SK-N-SH (cell line): ENCODE data around the gene USP11. TPM values are rescaled to one million over a fixed set of nuclear protein-coding genes. Genes with fewer than 3 reads are reported as not detected.

ENCODE experiments used
- CTCF ChIA-PET: fragments of 300-600, 350-600 bp; formaldehyde crosslinking; extraction: SDS; loops from one replicate; lab custom pipeline; 2021; lab: Yijun Ruan, JAX
- POLR2A ChIA-PET: fragments of 350-600 bp; sonication (Branson Sonifier 250); formaldehyde crosslinking; extraction: SDS; loops from one replicate; lab custom pipeline; 2020; ENCODE audit warnings: antibody characterized with exemption, inconsistent platforms; lab: Yijun Ruan, JAX
- DNase-seq: peaks from one replicate; pipeline ENCODE4 v3.0.0; 2012
- H2AFZ ChIP-seq: fragments of 200-600 bp; sonication (generic); 2 replicates; pipeline ENCODE4 v1.8.1; 2016; ENCODE audit warnings: antibody characterized with exemption, mild to moderate bottlenecking, low read depth
- H3F3A ChIP-seq: fragments of 200-600 bp; sonication (generic); replicated peaks from 2 replicates; pipeline ENCODE3; 2016; ENCODE audit warnings: antibody characterized with exemption, mild to moderate bottlenecking; ENCODE audit not compliant: insufficient read depth
- H3K27ac ChIP-seq, 2 experiments: fragments of 200-500 bp in 1 of 2; fragments of 200-600 bp in 1 of 2; sonication (Bioruptor generic) in 1 of 2; sonication (generic), shearing (Covaris generic) in 1 of 2; 2 replicates each; pipeline versions ENCODE4 v1.5.1 to v1.6.1; 2014 to 2016; ENCODE audit warnings: low read depth in 2 of 2, inconsistent platforms in 1 of 2, low read length in 1 of 2, mild to moderate bottlenecking in 1 of 2, mixed read lengths in 1 of 2
- H3K27me3 ChIP-seq: fragments of 200-600 bp; sonication (generic), shearing (Covaris generic); 2 replicates; pipeline ENCODE4 v1.6.1; 2016; ENCODE audit warnings: mixed run types; ENCODE audit not compliant: insufficient read depth
- H3K36me3 ChIP-seq, 2 experiments: fragments of 200-500 bp in 1 of 2; fragments of 200-600 bp in 1 of 2; sonication (Bioruptor generic) in 1 of 2; sonication (generic) in 1 of 2; replicated peaks in 1 of 2; 2 replicates each; pipeline versions ENCODE3 to v1.5.1; 2014 to 2016; ENCODE audit warnings: low read length in 1 of 2, mild to moderate bottlenecking in 1 of 2; ENCODE audit not compliant: insufficient read depth in 2 of 2, control insufficient read depth in 1 of 2
- H3K4me1 ChIP-seq, 2 experiments: fragments of 200-500 bp in 1 of 2; fragments of 200-600 bp in 1 of 2; sonication (Bioruptor generic) in 1 of 2; sonication (generic), shearing (Covaris generic) in 1 of 2; 2 replicates each; pipeline versions ENCODE4 v1.5.1 to v1.6.1; 2014 to 2016; ENCODE audit warnings: low read depth in 1 of 2, low read length in 1 of 2, mixed run types in 1 of 2; ENCODE audit not compliant: insufficient read depth in 2 of 2, control insufficient read depth in 1 of 2
- H3K4me2 ChIP-seq: fragments of 200-600 bp; sonication (generic), shearing (Covaris generic); 2 replicates; pipeline ENCODE4 v1.6.1; 2017; ENCODE audit warnings: mixed run types
- H3K4me3 ChIP-seq, 2 experiments: fragments of 200-500 bp in 1 of 2; fragments of 200-600 bp in 1 of 2; sonication (Bioruptor generic) in 1 of 2; sonication (generic), shearing (Covaris generic) in 1 of 2; 2 replicates each; pipeline versions ENCODE4 v1.5.1 to v1.8.1; 2014 to 2016; ENCODE audit warnings: low read depth in 2 of 2, inconsistent platforms in 1 of 2, low read length in 1 of 2, mild to moderate bottlenecking in 1 of 2, mixed read lengths in 1 of 2, moderate library complexity in 1 of 2
- H3K79me2 ChIP-seq: fragments of 200-600 bp; sonication (generic); 2 replicates; pipeline ENCODE4 v1.8.1; 2017; ENCODE audit warnings: mild to moderate bottlenecking; ENCODE audit not compliant: insufficient read depth
- H3K9ac ChIP-seq: fragments of 200-600 bp; sonication (generic); 2 replicates; pipeline ENCODE4 v1.6.1; 2017; ENCODE audit warnings: mixed run types
- H3K9me2 ChIP-seq: fragments of 200-600 bp; sonication (generic); 2 replicates; pipeline ENCODE4 v1.6.1; 2017; ENCODE audit warnings: mixed run types
- H3K9me3 ChIP-seq: fragments of 200-600 bp; sonication (generic); 2 replicates; pipeline ENCODE4 v1.6.1; 2017; ENCODE audit warnings: mixed run types, mild to moderate bottlenecking, moderate library complexity
- H4K20me1 ChIP-seq: fragments of 200-600 bp; sonication (generic); 2 replicates; pipeline ENCODE4 v1.6.1; 2017; ENCODE audit warnings: mild to moderate bottlenecking, mixed run types; ENCODE audit not compliant: insufficient read depth
- FOSL2 ChIP-seq: IDR thresholded peaks from 2 replicates; pipeline ENCODE4 v1.4.0; 2012; ENCODE audit warnings: low read depth, mild to moderate bottlenecking, moderate library complexity, borderline replicate concordance
- FOXJ3 ChIP-seq: sonication (generic); formaldehyde crosslinking; IDR thresholded peaks from 2 replicates; pipeline ENCODE4 v1.5.1; 2020; ENCODE audit warnings: mild to moderate bottlenecking, missing genetic modification reagents
- FOXM1 ChIP-seq: IDR thresholded peaks from 2 replicates; pipeline ENCODE4 v1.4.0; 2012; ENCODE audit warnings: low read depth, mild to moderate bottlenecking
- NFIC ChIP-seq: IDR thresholded peaks from 2 replicates; pipeline ENCODE4 v1.4.0; 2012; ENCODE audit warnings: borderline replicate concordance
- NRF1 ChIP-seq: IDR thresholded peaks from 2 replicates; pipeline ENCODE4 v1.6.1; 2012; ENCODE audit warnings: low read depth, mild to moderate bottlenecking, low read length
- POLR2AphosphoS5 ChIP-seq: IDR thresholded peaks from 2 replicates; pipeline ENCODE4 v1.6.1; 2012; ENCODE audit warnings: low read depth, low read length
- RCOR1 ChIP-seq: fragments of 150-350 bp; IDR thresholded peaks from 2 replicates; pipeline ENCODE4 v1.6.1; 2017; ENCODE audit warnings: antibody characterized with exemption, low read length
- REST ChIP-seq: IDR thresholded peaks from 2 replicates; pipeline ENCODE4 v1.6.1; 2012; ENCODE audit warnings: mild to moderate bottlenecking, low read depth, low read length, moderate library complexity
- RFX5 ChIP-seq: IDR thresholded peaks from 2 replicates; pipeline ENCODE4 v1.6.1; 2012; ENCODE audit warnings: mild to moderate bottlenecking, improper control_type of control experiment, low read length
- TAF1 ChIP-seq: IDR thresholded peaks from 2 replicates; pipeline ENCODE4 v1.6.1; 2012; ENCODE audit warnings: low read depth, mild to moderate bottlenecking, low read length, moderate library complexity, borderline replicate concordance
- TEAD4 ChIP-seq: IDR thresholded peaks from 2 replicates; pipeline ENCODE4 v1.4.0; 2012; ENCODE audit warnings: mild to moderate bottlenecking, borderline replicate concordance; ENCODE audit not compliant: insufficient read depth
- YY1 ChIP-seq: IDR thresholded peaks from 2 replicates; pipeline ENCODE4 v1.4.0; 2012; ENCODE audit warnings: low read depth, mild to moderate bottlenecking
- WGBS: methylation state at CpG from one replicate; pipeline ENCODE4 v1.1.6; 2017; ENCODE audit warnings: low lambda C conversion rate; 5-methylcytosine and 5-hydroxymethylcytosine counted together
- polyA plus RNA-seq, 3 experiments: library from polyadenylated mRNA; depleted of rRNA; stranded (reverse); fragments of >200 nt; gene quantifications; 2 replicates each; pipeline ENCODE4 v1.2.3, GENCODE V29; 2012
- TF ChIP-seq, protein P1 (sequence below): fragments of 150-350 bp; IDR thresholded peaks from 2 replicates; pipeline ENCODE4 v1.6.1; 2017; ENCODE audit warnings: antibody characterized with exemption, low read length, low read depth, borderline replicate concordance

USP11 gene
- polyA plus RNA-seq, 1 of the 3 experiments (the other 2 are of a cell fraction), result 53.1 TPM

- H3K27me3 ChIP-seq, result no peaks in the 10 kb centered on the region; the same call in 1 of the 2 replicates
- H3K36me3 ChIP-seq, result no peaks in the 10 kb centered on the region
- H3K79me2 ChIP-seq, result no peaks in the 10 kb centered on the region
- H3K4me2 ChIP-seq, result no peak overlapping the region
- H3K27ac ChIP-seq, result no peak overlapping the region
- H3K9me2 ChIP-seq, result no peaks in the 10 kb centered on the region
- 43% methylated on average over 7 of the region's 7 CpGs for WGBS
- H4K20me1 ChIP-seq, result no peaks in the 10 kb centered on the region
- CTCF ChIA-PET, result interaction anchor here (0.8 kb wide), 1 partner anchor 68 kb away, joined by 4 read pairs; no protein-coding TSS in a partner anchor
- H3K4me1 ChIP-seq, result no peaks in the 10 kb centered on the region
- TF ChIP-seq NFIC (no peak), FOSL2 (peak; percentile 41; the same call in 1 of the 2 replicates)
- TF ChIP-seq, all 33 proteins: peak for 1
- Histone ChIP-seq H3K9ac (no peak overlapping the region), H3K4me3 (no peak overlapping the region), H2AFZ (no peak overlapping the region), H3F3A (no peaks in the 10 kb centered on the region), H3K9me3 (no peaks in the 10 kb centered on the region)
- no peak for DNase-seq
- POLR2A ChIA-PET, result no interaction called here
Measured at GRCh38 chrX:47264483-47265173, 31.8 kb downstream of the USP11 start.

- POLR2A ChIA-PET, result no interaction called here
- Histone ChIP-seq H3K27ac (no peak overlapping the region), H3F3A (no peaks in the 10 kb centered on the region), H3K4me2 (no peak overlapping the region)
- DNase-seq, result no peak
- TF ChIP-seq RFX5, result no peak
- TF ChIP-seq FOXJ3 (CRISPR knock-in tag), result no peak
- TF ChIP-seq NFIC, result no peak
- no peak for TF ChIP-seq RCOR1
- TF ChIP-seq, protein P1, sequence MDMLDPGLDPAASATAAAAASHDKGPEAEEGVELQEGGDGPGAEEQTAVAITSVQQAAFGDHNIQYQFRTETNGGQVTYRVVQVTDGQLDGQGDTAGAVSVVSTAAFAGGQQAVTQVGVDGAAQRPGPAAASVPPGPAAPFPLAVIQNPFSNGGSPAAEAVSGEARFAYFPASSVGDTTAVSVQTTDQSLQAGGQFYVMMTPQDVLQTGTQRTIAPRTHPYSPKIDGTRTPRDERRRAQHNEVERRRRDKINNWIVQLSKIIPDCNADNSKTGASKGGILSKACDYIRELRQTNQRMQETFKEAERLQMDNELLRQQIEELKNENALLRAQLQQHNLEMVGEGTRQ, result no peak
- no peak for TF ChIP-seq REST
- TF ChIP-seq FOXM1, result no peak
- TF ChIP-seq TEAD4, result no peak
- no peak for TF ChIP-seq POLR2AphosphoS5
- no peak for TF ChIP-seq NRF1
- no peak for TF ChIP-seq TAF1
- no peak for TF ChIP-seq YY1
- TF ChIP-seq, all 33 proteins: peak for 0
- H4K20me1 ChIP-seq, result no peaks in the 10 kb centered on the region
- no peaks in the 10 kb centered on the region for H3K79me2 ChIP-seq
- no peak overlapping the region for H3K4me3 ChIP-seq
- H3K27me3 ChIP-seq, result no peaks in the 10 kb centered on the region; the same call in 1 of the 2 replicates
- CTCF ChIA-PET, result interaction anchor here (1.2 kb wide), 1 partner anchor 18 kb away, joined by 3 read pairs; no protein-coding TSS in a partner anchor
- no peaks in the 10 kb centered on the region for H3K4me1 ChIP-seq
- no peaks in the 10 kb centered on the region for H3K36me3 ChIP-seq
- H3K9me2 ChIP-seq, result no peaks in the 10 kb centered on the region
- H3K9ac ChIP-seq, result no peak overlapping the region
- no peaks in the 10 kb centered on the region for H3K9me3 ChIP-seq
- WGBS, result 55% methylated on average over 7 of the region's 7 CpGs
- no peak overlapping the region for H2AFZ ChIP-seq
Measured at GRCh38 chrX:47266643-47267042, 33.8 kb downstream of the USP11 start.
